ENCODE results near the gene NUP62.

DNA sequence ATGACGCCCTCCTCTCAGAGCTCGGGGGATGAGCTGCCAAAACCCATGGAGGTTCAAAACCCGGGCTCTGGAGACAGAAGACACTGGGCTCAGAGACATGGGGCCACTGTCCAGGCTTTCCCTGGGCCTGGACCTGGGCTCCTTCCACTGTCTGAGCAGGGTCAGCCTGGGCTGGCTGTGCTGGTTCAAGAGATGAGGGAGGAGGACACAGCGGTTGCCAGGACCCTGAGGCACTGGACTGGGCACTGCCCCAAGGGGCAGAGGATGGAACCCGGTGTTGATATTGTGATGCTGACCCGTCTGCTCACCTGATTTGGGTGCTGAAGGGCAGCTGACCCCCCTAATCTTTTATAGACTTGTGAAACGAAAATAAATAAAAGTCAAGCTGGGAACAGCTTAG lies 45.7 kb upstream of the NUP62 start:
- TF ChIP-seq, protein P1, sequence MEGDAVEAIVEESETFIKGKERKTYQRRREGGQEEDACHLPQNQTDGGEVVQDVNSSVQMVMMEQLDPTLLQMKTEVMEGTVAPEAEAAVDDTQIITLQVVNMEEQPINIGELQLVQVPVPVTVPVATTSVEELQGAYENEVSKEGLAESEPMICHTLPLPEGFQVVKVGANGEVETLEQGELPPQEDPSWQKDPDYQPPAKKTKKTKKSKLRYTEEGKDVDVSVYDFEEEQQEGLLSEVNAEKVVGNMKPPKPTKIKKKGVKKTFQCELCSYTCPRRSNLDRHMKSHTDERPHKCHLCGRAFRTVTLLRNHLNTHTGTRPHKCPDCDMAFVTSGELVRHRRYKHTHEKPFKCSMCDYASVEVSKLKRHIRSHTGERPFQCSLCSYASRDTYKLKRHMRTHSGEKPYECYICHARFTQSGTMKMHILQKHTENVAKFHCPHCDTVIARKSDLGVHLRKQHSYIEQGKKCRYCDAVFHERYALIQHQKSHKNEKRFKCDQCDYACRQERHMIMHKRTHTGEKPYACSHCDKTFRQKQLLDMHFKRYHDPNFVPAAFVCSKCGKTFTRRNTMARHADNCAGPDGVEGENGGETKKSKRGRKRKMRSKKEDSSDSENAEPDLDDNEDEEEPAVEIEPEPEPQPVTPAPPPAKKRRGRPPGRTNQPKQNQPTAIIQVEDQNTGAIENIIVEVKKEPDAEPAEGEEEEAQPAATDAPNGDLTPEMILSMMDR (IDR thresholded peaks at IDR 0.05): no peak
- TF ChIP-seq POLR2AphosphoS5 (IDR thresholded peaks at IDR 0.05; ENCODE audit: low read depth, low read length) (no peak), SIN3A (IDR thresholded peaks at IDR 0.05; ENCODE audit: borderline replicate concordance, insufficient read depth, low read depth, low read length) (no peak), TCF7L2 (IDR thresholded peaks at IDR 0.05; ENCODE audit: low read depth, low read length) (no peak)
- TF ChIP-seq, protein P2, sequence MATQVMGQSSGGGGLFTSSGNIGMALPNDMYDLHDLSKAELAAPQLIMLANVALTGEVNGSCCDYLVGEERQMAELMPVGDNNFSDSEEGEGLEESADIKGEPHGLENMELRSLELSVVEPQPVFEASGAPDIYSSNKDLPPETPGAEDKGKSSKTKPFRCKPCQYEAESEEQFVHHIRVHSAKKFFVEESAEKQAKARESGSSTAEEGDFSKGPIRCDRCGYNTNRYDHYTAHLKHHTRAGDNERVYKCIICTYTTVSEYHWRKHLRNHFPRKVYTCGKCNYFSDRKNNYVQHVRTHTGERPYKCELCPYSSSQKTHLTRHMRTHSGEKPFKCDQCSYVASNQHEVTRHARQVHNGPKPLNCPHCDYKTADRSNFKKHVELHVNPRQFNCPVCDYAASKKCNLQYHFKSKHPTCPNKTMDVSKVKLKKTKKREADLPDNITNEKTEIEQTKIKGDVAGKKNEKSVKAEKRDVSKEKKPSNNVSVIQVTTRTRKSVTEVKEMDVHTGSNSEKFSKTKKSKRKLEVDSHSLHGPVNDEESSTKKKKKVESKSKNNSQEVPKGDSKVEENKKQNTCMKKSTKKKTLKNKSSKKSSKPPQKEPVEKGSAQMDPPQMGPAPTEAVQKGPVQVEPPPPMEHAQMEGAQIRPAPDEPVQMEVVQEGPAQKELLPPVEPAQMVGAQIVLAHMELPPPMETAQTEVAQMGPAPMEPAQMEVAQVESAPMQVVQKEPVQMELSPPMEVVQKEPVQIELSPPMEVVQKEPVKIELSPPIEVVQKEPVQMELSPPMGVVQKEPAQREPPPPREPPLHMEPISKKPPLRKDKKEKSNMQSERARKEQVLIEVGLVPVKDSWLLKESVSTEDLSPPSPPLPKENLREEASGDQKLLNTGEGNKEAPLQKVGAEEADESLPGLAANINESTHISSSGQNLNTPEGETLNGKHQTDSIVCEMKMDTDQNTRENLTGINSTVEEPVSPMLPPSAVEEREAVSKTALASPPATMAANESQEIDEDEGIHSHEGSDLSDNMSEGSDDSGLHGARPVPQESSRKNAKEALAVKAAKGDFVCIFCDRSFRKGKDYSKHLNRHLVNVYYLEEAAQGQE (IDR thresholded peaks at IDR 0.05; ENCODE audit: insufficient read depth in 1 of 2, low read depth in 2 of 2, low read length in 1 of 2): no peak

Data from Panc1 (cell line).